ENCODE data around the gene SORCS2.

SORCS2 gene

GRCh38 chr4:7540654-7541413 lies 348.5 kb downstream of the SORCS2 start:
- no peak for DNase-seq

GRCh38 chr4:7541414-7541810 lies 349.1 kb downstream of the SORCS2 start:
- DNase-seq: no peak

GRCh38 chr4:7542781-7543180 lies 350.4 kb downstream of the SORCS2 start:
- no peak for DNase-seq

- no peak for DNase-seq
These were observed 353.9 kb downstream of the SORCS2 start for GRCh38 chr4:7546152-7546808.

- no peak for DNase-seq
These were observed 354.6 kb downstream of the SORCS2 start for GRCh38 chr4:7546809-7547367.

GRCh38 chr4:7547368-7548040 lies 355.2 kb downstream of the SORCS2 start:
- no peak for DNase-seq

- no peak for DNase-seq
These were observed 357.5 kb downstream of the SORCS2 start for GRCh38 chr4:7549866-7550265.

- no peak for DNase-seq
These were observed 360.1 kb downstream of the SORCS2 start for GRCh38 chr4:7552466-7552865.

- DNase-seq: no peak
These were observed 360.9 kb downstream of the SORCS2 start for GRCh38 chr4:7553280-7553679.

- DNase-seq: no peak
These were observed 362.6 kb downstream of the SORCS2 start for GRCh38 chr4:7554905-7555304.

GRCh38 chr4:7556558-7556957 lies 364.2 kb downstream of the SORCS2 start:
- DNase-seq: no peak

GRCh38 chr4:7557456-7557855 lies 365.1 kb downstream of the SORCS2 start:
- no peak for DNase-seq

- no peak for DNase-seq
These were observed 366.1 kb downstream of the SORCS2 start for GRCh38 chr4:7558436-7558835.

GRCh38 chr4:7559316-7559715 lies 367.0 kb downstream of the SORCS2 start:
- no peak for DNase-seq

GRCh38 chr4:7559741-7560395 lies 367.5 kb downstream of the SORCS2 start:
- no peak for DNase-seq

GRCh38 chr4:7561557-7561956 lies 369.2 kb downstream of the SORCS2 start:
- DNase-seq: no peak

GRCh38 chr4:7564242-7564641 lies 371.9 kb downstream of the SORCS2 start:
- no peak for DNase-seq

GRCh38 chr4:7565483-7565882 lies 373.1 kb downstream of the SORCS2 start:
- DNase-seq: no peak

GRCh38 chr4:7569810-7570783 lies 377.8 kb downstream of the SORCS2 start:
- DNase-seq: no peak

- DNase-seq: no peak
These were observed 378.7 kb downstream of the SORCS2 start for GRCh38 chr4:7571001-7571400.

GRCh38 chr4:7571701-7572100 lies 379.4 kb downstream of the SORCS2 start:
- no peak for DNase-seq

GRCh38 chr4:7572894-7573293 lies 380.6 kb downstream of the SORCS2 start:
- DNase-seq: no peak

Measured in activated naive CD4-positive, alpha-beta T cell (primary cell).